HPDE6-E6E7 (cell line): ENCODE data around the gene CCT7.
A peak's percentile ranks its signal among the peaks of the same experiment; 100 is the strongest.

Source experiments
- DNase-seq: peaks from one replicate; pipeline ENCODE4 v3.0.0; 2011; ENCODE audit warnings: missing footprints; ENCODE audit errors: extremely low spot score

CCT7 gene

DNA sequence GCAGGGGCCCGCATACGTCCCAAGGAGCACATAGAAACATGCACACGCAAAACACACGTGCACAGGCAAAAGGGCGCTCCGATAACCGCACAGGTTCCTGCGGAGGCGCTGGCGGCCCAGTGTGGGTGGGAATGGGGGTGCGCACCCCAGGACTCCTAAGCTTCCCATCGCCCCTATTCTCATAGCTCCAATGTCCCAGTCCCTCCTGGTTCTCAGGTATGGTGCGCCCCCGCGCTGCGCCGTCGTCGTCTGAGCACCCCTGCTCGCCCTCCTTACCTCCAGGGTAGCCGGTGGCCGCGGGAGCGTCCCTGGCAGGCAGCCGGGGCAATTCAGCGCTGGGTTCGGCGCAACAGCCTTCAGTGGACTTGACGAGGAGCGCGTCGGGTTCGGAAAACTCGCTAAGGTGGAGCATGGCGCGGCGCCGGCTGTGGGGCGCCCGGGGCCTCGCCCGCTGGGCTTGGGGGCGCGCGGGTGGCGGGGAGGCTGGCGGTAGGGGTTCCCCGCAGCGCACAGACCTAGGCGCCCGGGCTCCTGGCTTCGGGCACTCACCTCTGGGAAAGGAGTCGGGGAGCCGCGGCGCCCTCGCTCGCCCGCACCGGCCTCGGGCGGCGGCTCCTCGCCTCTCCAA lies 58.9 kb downstream of the CCT7 start:
- DNase-seq, result no peak

DNA sequence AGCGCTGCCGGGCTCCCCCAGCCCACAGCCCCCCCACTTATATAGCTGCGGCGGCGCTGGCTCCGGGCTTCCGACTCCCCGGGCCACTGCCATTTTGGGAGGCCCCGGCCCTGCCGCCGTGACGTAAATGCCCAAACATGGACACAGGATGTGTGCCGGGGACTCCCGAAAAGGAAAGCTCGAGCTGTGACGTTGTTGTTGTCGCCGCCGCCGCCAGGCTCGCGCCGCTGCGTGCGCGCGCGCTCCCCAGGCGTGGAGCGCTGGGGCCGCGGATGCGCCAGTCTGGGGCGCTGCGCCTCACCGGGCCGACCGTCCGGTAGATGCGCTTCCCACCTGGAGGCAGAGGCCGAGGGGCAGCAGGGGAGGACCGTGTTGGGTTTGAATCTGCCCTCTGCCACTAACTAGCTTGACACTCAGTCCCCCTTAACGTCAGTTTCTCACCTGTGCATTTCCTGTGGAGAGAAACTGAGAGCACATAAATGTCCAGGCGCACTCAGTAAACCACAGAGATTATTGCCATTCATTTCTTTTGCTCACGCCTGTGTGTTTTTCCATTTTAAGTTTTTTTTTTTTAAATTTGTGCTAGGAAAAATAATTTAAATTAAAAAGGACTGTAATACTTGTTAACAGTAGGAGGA lies 59.5 kb downstream of the CCT7 start, which contains the start of gene EGR4:
EGR4 (minus strand) TSS at position 15 of the 638 bp plus-strand sequence. CDS start 231 bp downstream, outside the sequence.
- DNase-seq, result peak; percentile 70

DNA sequence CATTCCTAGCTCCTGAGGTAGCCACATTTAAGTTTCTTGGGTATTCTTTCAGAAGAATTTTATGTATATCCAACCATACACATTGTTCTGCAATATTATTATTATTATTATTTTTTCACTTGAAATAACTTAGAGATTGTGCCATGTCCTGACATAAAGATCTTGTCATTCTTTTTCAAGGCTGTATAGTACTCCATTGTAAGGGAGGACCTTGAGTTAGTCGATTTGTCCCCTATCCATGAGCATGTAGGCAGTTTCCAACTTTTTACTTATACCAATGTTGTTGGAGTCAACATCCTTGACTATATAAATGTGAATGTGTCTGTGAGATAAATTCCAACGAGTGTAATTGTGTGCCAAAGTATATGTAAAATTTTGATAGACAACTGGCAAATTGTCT lies 60.1 kb downstream of the CCT7 start:
- no peak for DNase-seq

DNA sequence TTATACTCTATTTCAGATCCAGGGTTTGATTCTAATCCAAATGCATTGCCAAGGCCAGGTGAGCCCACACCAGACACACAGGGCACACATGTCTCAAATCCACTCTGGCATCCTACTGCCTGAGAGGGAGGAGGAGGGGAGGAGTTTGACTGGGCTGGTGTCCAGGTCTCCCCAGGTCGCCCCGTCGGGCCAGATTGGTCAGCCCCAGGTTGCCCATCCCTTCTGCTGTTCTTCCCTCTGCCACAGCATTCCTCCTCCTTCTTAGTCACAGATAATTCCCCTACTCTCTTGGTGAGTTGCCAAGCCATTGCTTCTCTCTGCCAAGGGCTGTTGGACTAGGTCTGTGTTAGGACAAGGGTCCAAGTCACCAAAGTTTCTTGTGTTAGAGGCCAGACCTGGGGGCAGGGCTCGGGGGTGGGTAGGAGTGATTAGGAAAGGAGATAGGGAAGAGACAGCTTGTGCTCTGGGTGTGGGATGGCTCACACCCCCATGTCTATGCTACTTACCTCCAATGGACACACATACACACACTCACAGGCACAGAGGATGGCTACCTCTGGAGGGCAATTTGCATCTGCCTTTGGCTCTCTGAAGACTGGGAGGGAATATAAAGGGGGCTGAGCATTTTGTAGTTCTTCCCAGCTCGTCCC lies 61.8 kb downstream of the CCT7 start:
- no peak for DNase-seq

DNA sequence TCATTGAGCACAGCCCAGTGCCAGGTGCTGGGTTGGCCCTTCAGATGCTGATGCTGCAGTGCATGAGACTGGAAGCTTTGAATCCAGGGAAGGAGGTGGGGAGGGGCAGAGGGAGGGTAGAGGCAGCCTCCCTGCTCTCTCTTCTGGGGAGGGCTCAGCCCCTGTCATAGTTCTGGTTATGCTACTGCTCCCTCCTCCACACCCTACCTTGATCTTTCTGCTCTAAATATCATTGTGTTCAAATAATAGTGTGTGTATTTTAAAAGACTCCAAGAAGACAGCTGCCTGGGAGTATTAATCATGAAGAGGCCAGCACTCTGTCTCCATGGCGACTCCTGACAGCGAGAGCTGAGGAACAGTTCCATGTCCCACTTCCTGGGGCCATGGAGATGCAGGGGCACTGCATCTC lies 63.0 kb downstream of the CCT7 start:
- DNase-seq, result no peak

DNA sequence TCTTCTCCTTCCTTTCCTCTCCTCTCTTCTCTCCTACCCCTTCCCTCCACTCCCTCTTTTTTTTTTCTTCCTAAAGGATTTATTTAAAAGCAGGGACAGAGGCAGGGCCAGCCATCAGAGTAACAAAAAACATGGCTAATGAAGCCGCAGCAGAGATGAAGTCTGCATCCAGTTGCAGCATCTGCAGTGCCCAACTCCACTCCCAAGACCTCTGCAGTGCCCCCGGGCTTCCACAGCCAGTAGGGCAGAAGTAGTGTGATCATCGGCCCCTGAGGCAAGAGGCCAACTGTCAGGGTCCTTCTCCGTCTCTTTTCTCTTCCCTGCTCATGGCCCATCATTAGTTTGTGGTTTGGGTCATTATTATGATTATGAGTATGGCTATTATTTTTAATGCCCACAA lies 63.5 kb downstream of the CCT7 start:
- DNase-seq, result no peak

DNA sequence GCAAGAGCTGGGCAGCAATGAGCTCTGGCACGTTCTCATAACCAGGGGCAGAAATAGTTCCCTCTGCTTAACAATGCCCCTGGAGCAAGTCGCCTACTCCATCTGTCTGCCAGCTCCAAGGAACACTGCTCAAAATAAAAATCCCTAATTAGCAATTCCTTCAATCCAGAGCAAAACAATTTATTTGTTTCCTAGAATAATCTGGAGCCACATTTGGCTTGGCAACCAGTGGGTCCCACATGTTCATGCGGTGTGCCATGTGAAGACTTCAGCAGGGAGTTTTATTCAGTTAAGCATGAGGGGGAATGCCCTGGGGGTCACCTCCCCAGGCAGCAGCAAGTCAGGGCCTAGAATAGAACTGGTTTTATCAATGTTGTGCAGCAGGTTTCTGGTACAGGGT lies 66.8 kb downstream of the CCT7 start:
- no peak for DNase-seq

DNA sequence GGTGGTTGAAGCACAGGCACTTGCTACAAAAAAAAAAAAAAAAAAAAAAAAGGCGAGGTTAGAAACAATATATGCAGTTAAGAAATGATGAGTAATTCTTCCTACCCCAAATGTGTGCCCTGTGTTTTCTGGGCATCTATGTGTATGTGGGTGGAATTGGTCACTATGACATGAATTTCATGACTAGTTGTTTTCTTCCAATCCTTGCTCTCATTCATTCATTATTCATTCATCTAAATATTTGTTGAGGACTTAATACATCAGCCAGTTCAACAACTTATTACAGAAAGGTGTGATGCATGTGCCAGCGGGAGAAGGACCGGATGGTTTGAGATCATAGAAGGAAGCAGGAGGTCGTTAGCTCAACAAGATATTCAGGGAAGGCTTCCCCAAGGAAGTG lies 67.5 kb downstream of the CCT7 start:
- DNase-seq, result no peak
